Hepatic stellate cell (primary cell): ENCODE results near the gene DHRS3.
"Not testable (repeated sequence)": the region's sequence is repeated elsewhere in the genome, so short reads cannot be mapped to it uniquely, and the experiment has no call there.

ENCODE experiments used
- DNase-seq: peaks from one replicate; pipeline ENCODE4 v3.0.0; 2011; ENCODE audit warnings: low spot score

DHRS3 gene

DNA sequence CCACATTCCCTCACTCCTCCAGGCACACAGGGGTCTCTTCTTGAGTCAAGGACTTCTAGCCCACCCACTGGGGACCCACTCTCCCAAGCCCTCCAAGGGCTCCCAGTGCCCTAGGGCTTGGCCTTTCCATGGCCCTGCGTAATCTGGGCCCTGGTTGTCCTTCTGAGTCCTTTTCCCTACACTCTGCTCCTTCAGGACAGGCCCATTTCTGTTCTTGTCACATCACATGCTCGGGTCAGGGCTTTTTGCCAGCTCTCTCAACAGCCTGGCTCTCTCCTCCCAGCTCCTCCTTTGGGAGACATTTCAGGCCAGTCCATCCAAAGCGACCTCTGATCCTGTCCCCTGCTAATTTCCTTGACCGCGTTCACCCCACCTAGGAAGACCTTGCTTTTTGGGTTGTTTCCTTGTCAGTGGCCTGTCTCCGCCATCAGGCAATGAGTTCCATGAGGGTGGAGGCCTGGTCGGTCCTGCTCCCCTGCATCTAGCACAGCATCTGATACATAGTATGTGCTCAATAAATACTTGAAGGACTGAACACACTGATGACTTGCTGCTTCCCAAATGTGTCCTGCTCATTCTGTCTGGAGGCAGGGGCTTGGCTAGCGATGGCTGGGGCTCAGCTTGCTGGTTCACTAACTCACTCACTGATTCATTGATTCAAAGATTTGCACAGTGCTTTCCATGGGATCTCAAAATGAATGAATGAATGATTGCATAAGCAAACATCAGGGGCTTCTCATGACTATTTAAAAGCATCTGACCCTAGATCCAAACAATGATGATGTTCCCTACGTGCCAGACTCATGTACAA is 44.8 kb downstream of the DHRS3 start:
- no peak for DNase-seq

GRCh38 chr1:12572522-12572921 is 45.5 kb downstream of the DHRS3 start:
- DNase-seq: no peak

GRCh38 chr1:12570291-12570690 is 47.7 kb downstream of the DHRS3 start:
- no peak for DNase-seq

- no peak for DNase-seq
Observed at GRCh38 chr1:12568009-12568767, 49.8 kb downstream of the DHRS3 start.

GRCh38 chr1:12567288-12567819 is 50.7 kb downstream of the DHRS3 start:
- no peak for DNase-seq

- no peak for DNase-seq
Observed at GRCh38 chr1:12566484-12567287, 51.3 kb downstream of the DHRS3 start.

DNA sequence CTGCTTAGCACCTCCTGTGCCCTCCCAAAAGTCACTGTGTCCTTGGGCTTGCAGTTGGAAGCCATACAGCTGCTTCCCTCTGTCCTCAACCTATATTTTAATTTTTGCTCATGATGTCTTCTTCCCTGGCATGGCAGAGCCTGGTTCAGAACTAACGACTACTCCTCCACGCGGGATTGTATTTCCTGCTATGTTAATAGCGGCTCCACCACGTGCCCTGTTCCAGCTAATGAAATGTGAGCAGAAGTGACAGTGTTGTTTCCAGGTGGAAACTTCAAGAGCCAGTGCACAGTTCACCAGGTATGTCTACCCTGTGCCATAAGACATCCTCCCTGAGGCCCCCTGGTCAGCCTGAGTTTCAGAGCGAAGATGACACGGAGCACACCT is 52.1 kb downstream of the DHRS3 start:
- no peak for DNase-seq

GRCh38 chr1:12565094-12565965 is 52.7 kb downstream of the DHRS3 start:
- no peak for DNase-seq

DNA sequence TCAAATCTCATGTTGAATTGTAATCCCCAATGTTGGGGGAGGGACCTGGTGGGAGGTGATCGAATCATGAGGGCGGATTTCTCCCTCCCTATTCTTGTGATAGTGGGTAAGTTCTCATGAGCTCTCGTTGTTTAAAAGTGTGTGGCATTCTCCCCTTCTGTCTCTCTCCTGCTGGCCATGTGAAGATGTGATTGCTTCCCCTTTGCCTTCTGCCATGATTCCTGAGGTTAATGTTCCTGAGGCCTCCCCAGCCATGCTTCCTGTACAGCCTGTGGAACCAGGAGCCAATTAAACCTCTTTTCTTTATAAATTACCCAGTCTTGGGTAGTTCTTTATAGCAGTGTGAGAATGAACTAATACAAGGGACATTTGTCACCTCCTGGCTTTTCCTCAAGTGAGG is 53.8 kb downstream of the DHRS3 start:
- DNase-seq: not testable (repeated sequence)

DNA sequence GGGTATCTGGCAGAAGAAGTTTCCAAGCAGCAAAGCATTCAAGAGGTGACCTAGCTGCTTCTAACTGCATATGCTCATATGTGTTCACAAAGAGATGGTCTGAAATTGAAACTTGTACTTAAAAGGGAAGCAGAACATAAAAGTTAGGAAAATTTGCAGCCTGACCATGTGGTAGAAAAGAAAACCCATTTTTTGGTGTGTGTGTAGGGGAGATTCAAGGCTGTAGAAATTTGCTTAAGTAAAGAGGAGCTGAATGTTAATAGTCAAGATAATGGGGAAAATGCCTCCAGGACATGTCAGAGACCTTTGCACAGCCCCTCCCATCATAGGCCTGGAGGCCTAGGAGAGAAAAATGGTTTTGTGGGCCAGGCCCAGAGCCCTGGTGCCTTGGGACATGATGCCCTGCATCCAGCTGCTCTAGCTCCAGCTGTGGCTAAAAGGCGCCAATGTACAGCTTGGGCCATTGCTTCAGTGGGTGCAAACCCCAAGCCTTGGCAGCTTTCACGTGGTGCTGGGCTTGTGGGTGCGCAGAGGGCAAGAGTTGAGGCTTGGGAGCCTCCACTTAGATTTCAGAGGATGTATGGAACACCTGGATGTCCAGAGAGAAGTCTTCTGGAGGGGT is 54.9 kb downstream of the DHRS3 start:
- DNase-seq: no peak

DNA sequence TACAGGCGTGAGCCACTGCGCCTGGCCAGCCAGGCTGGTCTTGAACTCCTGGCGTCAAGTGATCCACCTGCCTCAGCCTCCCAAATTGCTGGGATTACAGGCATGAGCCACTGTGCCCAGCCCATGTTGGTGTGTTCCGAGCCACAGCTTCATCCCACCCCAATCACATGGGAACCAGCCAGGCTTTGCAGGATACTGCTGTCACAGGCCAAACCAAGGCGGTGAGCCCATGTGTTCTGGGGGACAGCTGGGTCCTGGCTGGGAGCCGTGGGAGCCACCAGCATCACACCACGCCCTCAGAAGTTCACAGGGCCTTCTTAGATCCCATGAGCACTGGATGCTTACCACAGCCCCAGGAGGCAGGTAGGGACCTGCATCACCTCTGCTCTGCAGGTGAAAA is 56.9 kb downstream of the DHRS3 start:
- no peak for DNase-seq

DNA sequence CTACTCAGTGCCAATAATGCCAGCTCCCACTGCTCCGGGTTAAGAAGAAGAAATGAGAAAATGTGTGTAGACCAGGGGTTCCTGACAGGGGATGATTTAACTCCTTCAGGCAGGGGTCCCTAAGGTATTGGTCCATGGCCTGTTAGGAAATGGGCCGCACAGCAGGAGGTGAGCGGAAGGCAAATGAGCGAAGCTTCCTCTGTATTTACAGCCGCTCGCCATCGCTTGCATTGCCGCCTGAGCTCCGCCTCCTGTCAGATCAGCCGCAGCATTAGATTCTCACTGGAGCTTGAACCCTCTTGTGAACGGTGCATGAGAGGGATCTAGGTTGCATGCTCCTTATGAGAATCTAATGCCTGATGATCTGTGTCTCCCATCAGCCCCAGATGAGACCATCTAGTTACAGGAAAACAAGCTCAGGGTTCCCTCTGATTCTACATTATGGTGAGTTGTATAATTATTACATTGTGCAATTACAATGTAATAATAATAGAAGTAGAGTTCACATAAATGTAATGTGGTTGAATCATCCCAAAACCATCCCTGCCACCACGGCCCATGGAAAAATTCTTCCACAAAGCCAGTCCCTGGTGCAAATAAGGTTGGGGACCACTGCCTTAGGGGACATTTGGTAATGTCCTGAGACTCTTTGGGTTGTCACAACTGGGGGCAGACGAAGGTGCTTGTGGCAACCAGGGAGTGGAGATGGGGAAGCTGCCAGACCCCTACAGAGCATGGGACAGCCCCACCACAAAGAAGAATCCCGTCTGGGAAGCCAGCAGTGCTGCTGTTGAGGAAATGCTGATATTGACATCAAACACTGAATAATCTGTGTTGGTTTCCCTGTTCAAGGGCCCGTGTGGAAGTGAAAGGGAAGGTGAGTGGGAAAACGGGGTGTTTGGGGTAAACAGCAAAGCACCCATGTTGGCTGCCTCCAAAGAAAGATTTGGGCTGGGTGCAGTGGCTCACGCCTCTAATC is 60.8 kb downstream of the DHRS3 start:
- DNase-seq: no peak

GRCh38 chr1:12556368-12556930 is 61.6 kb downstream of the DHRS3 start:
- peak; percentile 93 for DNase-seq

- no peak for DNase-seq
Observed at GRCh38 chr1:12555411-12556367, 62.3 kb downstream of the DHRS3 start.

DNA sequence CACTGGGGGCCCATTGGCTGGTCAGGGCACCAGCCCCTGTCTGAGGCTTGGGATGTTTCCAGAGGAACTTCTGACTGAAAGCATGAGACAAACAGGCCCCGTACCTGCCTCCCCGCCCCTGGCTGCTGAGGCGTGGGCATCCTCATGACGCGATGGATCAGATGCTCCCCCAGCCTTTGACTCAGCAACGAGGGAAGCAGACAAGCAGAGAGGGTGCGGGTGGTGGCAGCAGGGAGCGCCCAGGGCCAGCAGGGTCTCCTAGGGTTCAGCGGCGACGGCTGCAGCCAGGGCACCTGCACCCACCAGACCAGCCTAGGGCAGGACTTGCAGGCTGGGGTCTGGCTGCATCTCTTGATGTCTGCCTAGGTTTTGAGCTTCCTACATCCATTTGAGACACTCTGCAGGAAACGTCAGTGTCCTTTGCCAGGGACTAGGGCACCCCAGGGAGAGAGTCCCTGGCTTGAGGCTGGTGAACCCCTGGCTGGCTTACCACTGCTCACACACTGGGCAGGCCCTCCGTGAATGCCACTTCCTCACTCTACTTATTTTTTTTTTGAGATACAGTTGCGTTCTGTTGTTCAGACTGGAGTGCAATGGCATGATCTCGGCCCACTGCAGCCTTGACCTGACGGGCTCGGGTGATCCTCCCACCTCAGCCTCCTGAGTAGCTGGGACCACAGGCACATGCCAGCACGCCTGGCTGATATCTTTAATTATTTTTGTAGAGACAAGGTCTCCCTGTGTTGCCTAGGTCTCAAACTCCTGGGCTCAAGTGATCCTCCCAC is 63.3 kb downstream of the DHRS3 start:
- DNase-seq: no peak

DNA sequence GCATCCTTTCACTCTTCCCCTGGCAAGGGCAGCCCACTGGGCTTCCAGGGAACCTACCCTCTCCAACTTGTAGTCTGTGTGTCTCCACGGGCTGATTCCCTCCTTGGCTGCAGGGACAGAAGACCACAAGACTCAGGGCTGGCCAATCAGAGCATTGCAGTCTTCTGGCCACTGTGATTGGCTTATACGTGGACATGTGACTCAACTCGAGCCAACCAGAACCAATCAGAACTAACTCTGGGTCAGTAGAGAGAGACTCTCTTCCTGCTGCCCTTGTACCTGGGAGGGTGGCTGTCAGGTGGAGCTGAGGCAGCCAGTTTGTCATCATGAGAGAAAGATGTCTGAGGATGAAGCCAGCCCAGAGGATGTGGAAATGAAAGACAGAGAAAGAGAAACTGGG is 64.0 kb downstream of the DHRS3 start:
- DNase-seq: peak; percentile 42
